Common myeloid progenitor, CD34-positive (primary cell): Measurements from ENCODE around the gene STKLD1.

Experiments
- CTCF ChIA-PET: fragments of 350-600 bp; sonication (Branson Sonifier 250); formaldehyde crosslinking; loops from one replicate; lab custom pipeline; 2021; ENCODE audit warnings: antibody characterized with exemption; lab: Charles Lee
- POLR2A ChIA-PET: fragments of 350-600 bp; sonication (Branson Sonifier 250); formaldehyde crosslinking; loops from one replicate; lab custom pipeline; 2021; ENCODE audit warnings: antibody characterized with exemption; lab: Charles Lee
- DNase-seq, 3 donors: peaks; one replicate each; pipeline versions ENCODE4 v3.0.0 to v3.0.0-alpha.2; 2013
- H3K27ac ChIP-seq, 2 experiments: 1 replicate in 1 of 2; 2 replicates in 1 of 2; pipeline ENCODE4 v1.7.0; 2013; ENCODE audit warnings: inconsistent platforms in 2 of 2, low read length in 2 of 2, mild to moderate bottlenecking in 2 of 2, low read depth in 1 of 2, moderate library complexity in 1 of 2; ENCODE audit not compliant: severe bottlenecking in 2 of 2, insufficient read depth in 1 of 2, poor library complexity in 1 of 2
- H3K27me3 ChIP-seq, 5 experiments: replicated peaks in 2 of 5; 1 replicate in 3 of 5; 2 replicates in 2 of 5; pipeline versions ENCODE4 v1.6.1 to v1.7.0; 2013; ENCODE audit warnings: low read length in 4 of 5, mild to moderate bottlenecking in 2 of 5, moderate library complexity in 2 of 5, inconsistent platforms in 1 of 5; ENCODE audit not compliant: insufficient read depth in 5 of 5, control insufficient read depth in 4 of 5
- H3K36me3 ChIP-seq, 4 experiments: 1 replicate in 2 of 4; 2 replicates in 2 of 4; pipeline versions ENCODE4 v1.6.1 to v1.7.0; 2013; ENCODE audit warnings: low read length in 3 of 4, control low read depth in 1 of 4, mild to moderate bottlenecking in 1 of 4; ENCODE audit not compliant: control insufficient read depth in 4 of 4, insufficient read depth in 4 of 4
- H3K4me1 ChIP-seq, 4 experiments: 1 replicate in 3 of 4; 2 replicates in 1 of 4; pipeline versions ENCODE4 v1.6.1 to v1.7.1; 2013; ENCODE audit warnings: low read length in 3 of 4, mild to moderate bottlenecking in 3 of 4, control low read depth in 1 of 4, inconsistent platforms in 1 of 4, moderate library complexity in 1 of 4; ENCODE audit not compliant: control insufficient read depth in 4 of 4, insufficient read depth in 4 of 4; ENCODE audit errors: control extremely low read depth in 1 of 4
- H3K4me3 ChIP-seq, 7 experiments: 1 replicate in 4 of 7; 2 replicates in 3 of 7; pipeline versions ENCODE4 v1.5.1 to v1.7.0; 2013; ENCODE audit warnings: mild to moderate bottlenecking in 7 of 7, low read length in 6 of 7, moderate library complexity in 6 of 7, inconsistent platforms in 2 of 7, low read depth in 2 of 7, control low read depth in 1 of 7; ENCODE audit not compliant: insufficient read depth in 4 of 7, control insufficient read depth in 1 of 7; ENCODE audit errors: extremely low read depth in 1 of 7
- H3K9me3 ChIP-seq, 5 experiments: 1 replicate in 4 of 5; 2 replicates in 1 of 5; pipeline versions ENCODE4 v1.6.1 to v1.7.1; 2013; ENCODE audit warnings: low read length in 4 of 5, mild to moderate bottlenecking in 2 of 5, inconsistent platforms in 1 of 5, low read depth in 1 of 5, moderate library complexity in 1 of 5; ENCODE audit not compliant: control insufficient read depth in 4 of 5, insufficient read depth in 2 of 5; ENCODE audit errors: control extremely low read depth in 1 of 5
- WGBS: methylation state at CpG from one replicate; pipeline ENCODE4 v1.1.5; 2013; ENCODE audit not compliant: insufficient coverage; 5-methylcytosine and 5-hydroxymethylcytosine counted together

The STKLD1 gene

DNA sequence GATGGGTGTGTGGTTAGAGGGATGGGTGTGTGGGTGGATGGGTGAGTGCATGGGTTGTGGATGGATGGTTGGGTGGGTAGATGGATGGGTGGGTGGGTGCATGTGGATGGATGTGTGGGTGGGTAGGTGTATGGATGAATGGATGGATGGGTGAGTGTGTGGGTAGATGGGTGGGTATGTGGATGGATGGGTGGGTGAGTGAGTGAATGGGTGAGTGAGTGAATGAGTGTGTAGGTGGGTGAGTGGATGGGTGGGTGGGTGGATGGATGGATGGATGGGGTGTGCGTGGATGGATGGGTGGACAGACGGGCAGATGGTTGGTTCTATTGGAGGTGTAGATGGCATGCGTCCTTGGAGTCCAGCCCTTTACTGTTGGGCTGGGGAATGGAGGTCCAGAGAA lies 17.2 kb downstream of the STKLD1 start:
- H3K9me3 ChIP-seq = no peaks in the 10 kb centered on the region
- WGBS = 100% methylated on average over 3 of the region's 3 CpGs
- POLR2A ChIA-PET = no interaction called here
- CTCF ChIA-PET = interaction anchor here (0.6 kb wide), 1 partner anchor 9 kb away, joined by 3 read pairs; no protein-coding TSS in a partner anchor
- H3K27ac ChIP-seq = no peak overlapping the region
- peaks cover 0 to 4% (median 0%) of the 10 kb centered on the region in 4 experiments for H3K4me1 ChIP-seq
- no peak for DNase-seq
- H3K36me3 ChIP-seq = no peaks in the 10 kb centered on the region
- H3K27me3 ChIP-seq = no peaks in the 10 kb centered on the region
- no peak overlapping the region for H3K4me3 ChIP-seq

DNA sequence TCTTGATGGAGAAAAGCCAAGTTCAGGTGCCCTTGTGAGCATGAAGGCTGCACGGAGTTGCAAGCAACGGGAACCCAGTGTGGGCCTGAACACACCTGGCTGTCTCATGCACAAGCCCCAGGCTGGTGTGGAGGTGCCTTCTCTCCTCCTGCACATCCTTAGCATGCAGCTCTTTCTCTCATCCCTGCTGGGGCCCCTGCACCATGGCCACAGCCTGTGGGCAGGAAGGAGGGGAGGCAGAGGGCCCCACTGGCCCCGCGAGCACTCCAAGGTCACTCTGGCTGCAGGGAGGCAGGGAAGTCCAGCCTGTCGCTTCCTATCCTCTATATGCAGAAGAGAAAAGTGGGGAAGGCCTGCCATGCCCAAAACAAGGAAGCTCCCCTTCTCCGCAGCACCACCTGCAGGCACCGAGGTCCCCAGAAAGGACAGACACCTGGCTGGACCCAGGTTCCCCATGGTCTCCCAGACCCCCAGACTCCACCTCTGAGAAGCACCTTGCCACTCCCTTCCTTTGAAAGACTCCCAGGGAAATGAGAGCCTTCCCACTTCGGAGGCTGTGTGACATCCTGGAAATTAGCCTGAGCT lies 18.6 kb downstream of the STKLD1 start:
- no peaks in the 10 kb centered on the region for H3K36me3 ChIP-seq
- POLR2A ChIA-PET = no interaction called here
- H3K27ac ChIP-seq = no peak overlapping the region
- no peak for DNase-seq
- no peaks in the 10 kb centered on the region for H3K27me3 ChIP-seq
- WGBS = 63% methylated on average over 3 of the region's 8 CpGs
- H3K4me1 ChIP-seq = peaks cover 0 to 4% (median 0%) of the 10 kb centered on the region in 4 experiments
- no peaks in the 10 kb centered on the region for H3K9me3 ChIP-seq
- no peak overlapping the region for H3K4me3 ChIP-seq
- CTCF ChIA-PET = interaction anchor here (1.3 kb wide), 1 partner anchor 37 kb away, joined by 3 read pairs; no protein-coding TSS in a partner anchor

DNA sequence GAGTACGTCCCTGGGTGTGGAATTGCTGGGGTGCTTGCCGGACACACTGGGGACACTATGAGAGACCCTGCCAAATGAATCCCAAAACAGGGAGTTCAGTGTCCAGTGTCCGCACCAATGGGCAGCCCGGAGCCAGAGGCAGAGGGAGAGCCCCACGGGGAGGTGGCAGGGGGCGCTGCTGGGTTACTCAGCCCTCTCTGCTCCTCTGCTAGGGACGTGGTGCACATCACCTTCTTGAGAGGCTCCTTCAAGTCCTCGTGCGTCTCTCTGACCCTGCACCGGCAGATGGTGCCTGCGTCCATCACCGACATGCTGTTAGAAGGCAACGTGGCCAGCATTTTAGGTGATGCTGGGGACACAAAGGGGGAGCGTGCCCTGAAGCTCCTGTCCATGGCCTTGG lies 20.8 kb downstream of the STKLD1 start:
- H3K4me3 ChIP-seq = no peak overlapping the region
- 48% methylated on average over 13 of the region's 14 CpGs for WGBS
- POLR2A ChIA-PET = no interaction called here

DNA sequence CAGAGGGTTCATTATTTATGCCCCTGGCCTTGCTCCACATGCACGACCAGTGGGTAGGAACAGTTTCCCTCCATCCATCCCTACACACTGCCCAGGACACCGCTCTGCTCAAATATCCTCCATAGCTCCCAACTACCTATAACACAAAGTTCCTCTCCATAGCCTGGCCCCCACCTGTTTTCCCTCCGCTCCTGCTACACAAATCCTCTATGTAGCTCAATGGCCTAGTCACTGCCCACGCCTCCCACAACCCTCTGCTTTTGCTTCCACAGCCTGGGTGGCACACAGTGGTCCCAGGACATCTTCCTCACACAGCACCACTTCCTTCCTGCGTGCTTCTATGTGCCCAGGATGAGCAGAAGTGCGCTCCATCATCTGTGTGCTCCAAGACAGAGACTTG lies 21.2 kb downstream of the STKLD1 start:
- CTCF ChIA-PET = interaction anchor here (0.6 to 2.0 kb wide), 5 partner anchors 10 to 112 kb away, joined by 3 to 6 read pairs (median 4); no protein-coding TSS in a partner anchor

More for the DNA sequence above, 20.8 kb downstream of the STKLD1 start:
- Histone ChIP-seq H3K27me3 (no peaks in the 10 kb centered on the region), H3K4me1 (peaks cover 0 to 4% (median 0%) of the 10 kb centered on the region in 4 experiments), H3K27ac (no peak overlapping the region), H3K9me3 (no peaks in the 10 kb centered on the region), H3K36me3 (peaks cover 0 to 5% (median under 1%) of the 10 kb centered on the region in 4 experiments)
- DNase-seq = no peak
- CTCF ChIA-PET = interaction anchor here (1.3 to 2.0 kb wide), 4 partner anchors 9 to 92 kb away, joined by 3 to 6 read pairs (median 4); no protein-coding TSS in a partner anchor

DNA sequence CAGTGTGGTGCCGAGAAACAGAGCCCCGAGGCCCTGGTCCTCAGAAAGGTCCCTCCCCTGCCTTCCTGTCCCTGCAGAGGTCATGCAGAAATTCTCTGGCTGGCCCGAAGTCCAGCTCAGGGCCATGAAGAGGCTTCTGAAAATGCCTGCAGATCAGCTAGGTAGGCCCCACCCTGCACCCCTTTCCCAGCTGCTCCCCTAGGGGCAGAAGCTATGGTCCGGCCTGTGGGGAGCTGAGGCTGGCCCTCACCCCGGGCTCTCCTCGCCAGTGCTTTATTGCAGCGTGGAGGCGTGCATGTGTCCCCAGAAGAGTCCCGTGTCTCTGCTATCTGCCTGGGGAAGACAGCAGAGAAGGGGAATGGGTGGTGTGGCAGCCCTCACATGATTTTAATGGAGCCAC lies 21.7 kb downstream of the STKLD1 start:
- H3K4me3 ChIP-seq = no peak overlapping the region
- POLR2A ChIA-PET = no interaction called here
- H3K9me3 ChIP-seq = no peaks in the 10 kb centered on the region
- no peaks in the 10 kb centered on the region for H3K27me3 ChIP-seq
- DNase-seq = no peak
- H3K27ac ChIP-seq = no peak overlapping the region
- peaks cover 0 to 10% (median 6%) of the 10 kb centered on the region in 4 experiments for H3K36me3 ChIP-seq
- H3K4me1 ChIP-seq = peaks cover 0 to 4% (median 0%) of the 10 kb centered on the region in 4 experiments
- 77% methylated on average over 8 of the region's 9 CpGs for WGBS
- CTCF ChIA-PET = interaction anchor here (0.6 to 2.0 kb wide), 6 partner anchors 10 to 112 kb away, joined by 3 to 6 read pairs (median 4); no protein-coding TSS in a partner anchor

More for the DNA sequence above, 21.2 kb downstream of the STKLD1 start:
- Histone ChIP-seq H3K4me1 (peaks cover 0 to 4% (median 0%) of the 10 kb centered on the region in 4 experiments), H3K9me3 (no peaks in the 10 kb centered on the region), H3K27me3 (no peaks in the 10 kb centered on the region), H3K36me3 (peaks cover 0 to 5% (median 4%) of the 10 kb centered on the region in 4 experiments), H3K27ac (no peak overlapping the region), H3K4me3 (no peak overlapping the region)
- POLR2A ChIA-PET = no interaction called here
- 87% methylated on average over 5 of the region's 6 CpGs for WGBS
- DNase-seq = no peak

DNA sequence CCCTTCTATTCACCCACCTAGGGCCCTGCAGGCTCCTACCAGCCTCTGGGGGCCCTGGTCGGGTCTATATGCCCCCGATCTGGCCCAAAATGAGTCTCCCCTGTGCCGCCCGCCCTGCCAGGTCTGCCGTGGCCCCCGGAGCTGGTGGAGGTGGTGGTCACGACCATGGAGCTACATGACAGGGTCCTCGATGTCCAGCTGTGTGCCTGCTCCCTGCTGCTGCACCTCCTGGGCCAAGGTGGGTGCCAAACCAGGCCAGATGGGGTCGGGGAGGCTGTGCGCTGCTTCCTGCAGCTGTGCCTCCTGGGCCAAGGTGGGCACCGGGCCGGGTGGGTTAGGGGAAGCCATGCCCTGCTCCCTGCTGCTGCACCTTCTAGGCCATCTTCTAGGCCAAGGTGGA lies 24.1 kb downstream of the STKLD1 start:
- Histone ChIP-seq H3K9me3 (no peaks in the 10 kb centered on the region), H3K4me3 (no peak overlapping the region), H3K4me1 (no peaks in the 10 kb centered on the region), H3K36me3 (peaks cover 0 to 27% (median 23%) of the 10 kb centered on the region in 4 experiments), H3K27ac (no peak overlapping the region), H3K27me3 (no peaks in the 10 kb centered on the region)
- DNase-seq = no peak
- POLR2A ChIA-PET = no interaction called here
- WGBS = 92% methylated on average over 8 of the region's 12 CpGs
- CTCF ChIA-PET = interaction anchor here (1.1 to 1.2 kb wide), 2 partner anchors 11 to 41 kb away, joined by 4 read pairs; no protein-coding TSS in a partner anchor

DNA sequence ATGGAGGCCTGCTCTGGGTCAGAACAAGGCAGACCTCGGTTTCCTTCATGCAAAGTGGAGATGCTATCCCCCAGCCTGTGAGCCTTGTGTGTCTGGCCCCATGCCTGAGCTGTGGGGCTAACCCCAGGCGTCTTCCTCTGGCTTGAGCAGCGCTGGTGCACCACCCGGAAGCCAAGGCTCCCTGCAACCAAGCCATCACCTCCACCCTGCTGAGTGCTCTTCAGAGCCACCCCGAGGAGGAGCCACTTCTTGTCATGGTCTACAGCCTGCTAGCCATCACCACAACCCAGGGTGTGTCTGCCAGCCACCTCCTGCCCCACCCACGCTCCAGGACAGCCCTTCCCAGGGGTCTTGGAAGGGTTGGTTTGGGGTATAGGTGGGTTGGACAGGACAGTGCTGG lies 25.4 kb downstream of the STKLD1 start:
- H3K27me3 ChIP-seq = no peaks in the 10 kb centered on the region
- POLR2A ChIA-PET = no interaction called here
- H3K4me3 ChIP-seq = no peak overlapping the region
- CTCF ChIA-PET = interaction anchor here (1.0 to 5.4 kb wide), 2 partner anchors 10 to 83 kb away, joined by 4 to 52 read pairs; no protein-coding TSS in a partner anchor
- no peak overlapping the region for H3K27ac ChIP-seq
- H3K9me3 ChIP-seq = no peaks in the 10 kb centered on the region
- H3K36me3 ChIP-seq = peaks cover 2 to 40% (median 31%) of the 10 kb centered on the region in 4 experiments
- 92% methylated on average over 2 of the region's 6 CpGs for WGBS
- no peaks in the 10 kb centered on the region for H3K4me1 ChIP-seq
- DNase-seq = no peak
